Colonic mucosa (tissue), 4 donors: ENCODE data around the gene LRRC63. TPM values are rescaled to one million over a fixed set of nuclear protein-coding genes. Genes with fewer than 3 reads are reported as not detected.

ENCODE experiments used
- DNase-seq: peaks from one replicate; pipeline ENCODE4 v3.0.0-alpha.2; 2020
- H3K27ac ChIP-seq: fragments of 200-600 bp; one replicate; pipeline ENCODE4 v1.8.0; 2021
- H3K27me3 ChIP-seq: fragments of 200-600 bp; one replicate; pipeline ENCODE4 v1.8.0; 2021
- H3K36me3 ChIP-seq: fragments of 200-600 bp; one replicate; pipeline ENCODE4 v1.8.0; 2021
- H3K4me1 ChIP-seq: fragments of 200-600 bp; one replicate; pipeline ENCODE4 v1.8.0; 2021; ENCODE audit warnings: mild to moderate bottlenecking
- H3K4me3 ChIP-seq: fragments of 200-600 bp; one replicate; pipeline ENCODE4 v1.8.0; 2021
- H3K9ac ChIP-seq, 2 donors: one replicate each; pipeline ENCODE4 v1.7.0; 2013; ENCODE audit warnings: control low read depth in 2 of 2, low read depth in 2 of 2, low read length in 2 of 2
- H3K9me3 ChIP-seq: fragments of 200-600 bp; one replicate; pipeline ENCODE4 v1.8.0; 2021
- intact Hi-C: fragments of 100-400 bp; cut with DNase I; formaldehyde crosslinking; loops from one replicate; pipeline ENCODE4 v1.14.1; 2022
- total RNA-seq, 2 donors: library from RNA; stranded (reverse); fragmentation: NEBNext Ultra II Directional in 1 of 2; extraction: Animal tissue kit (Norgen Biotek cat#: 25700) in 1 of 2; gene quantifications; one replicate each; pipeline ENCODE4 v1.2.1, GENCODE V29; 2021
- TF ChIP-seq, protein P1 (sequence below): fragments of 200-600 bp; IDR thresholded peaks from one replicate; pipeline ENCODE4 v1.8.0; 2022; ENCODE audit warnings: antibody characterized with exemption, mild to moderate bottlenecking
- donor health status: healthy.
- donor health status: DM: no; HTN: no; CAD: no.
- donor health status: DM: no; HTN: no; CAD: no.

LRRC63 gene
- total RNA-seq, 2 donors from 2014 or later = not detected

DNA sequence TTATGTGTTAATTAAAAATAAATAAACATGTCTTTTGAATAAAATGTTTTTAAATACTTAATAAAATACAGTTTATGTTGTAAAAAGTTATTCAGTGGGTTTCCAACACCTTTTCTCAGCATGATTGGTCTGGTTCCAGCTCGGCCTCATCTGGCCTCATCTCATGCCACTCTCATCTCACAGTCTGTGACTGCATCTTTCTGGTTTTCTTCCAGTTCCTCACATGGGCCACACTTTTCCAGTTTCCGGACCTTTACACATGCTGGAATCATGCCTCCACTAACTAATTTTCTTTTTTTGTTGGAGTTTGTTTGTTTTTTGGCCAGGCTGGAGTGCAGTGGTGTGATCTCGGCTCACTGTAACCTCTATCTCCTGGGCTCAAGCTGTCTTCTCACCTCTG is 92.8 kb downstream of the LRRC63 start:
- no peaks in the 10 kb centered on the region for H3K4me1 ChIP-seq
- no peak overlapping the region for H3K27ac ChIP-seq
- no peaks in the 10 kb centered on the region for H3K36me3 ChIP-seq
- H3K4me3 ChIP-seq = no peak overlapping the region
- no peaks in the 10 kb centered on the region for H3K9me3 ChIP-seq
- TF ChIP-seq, protein P1, sequence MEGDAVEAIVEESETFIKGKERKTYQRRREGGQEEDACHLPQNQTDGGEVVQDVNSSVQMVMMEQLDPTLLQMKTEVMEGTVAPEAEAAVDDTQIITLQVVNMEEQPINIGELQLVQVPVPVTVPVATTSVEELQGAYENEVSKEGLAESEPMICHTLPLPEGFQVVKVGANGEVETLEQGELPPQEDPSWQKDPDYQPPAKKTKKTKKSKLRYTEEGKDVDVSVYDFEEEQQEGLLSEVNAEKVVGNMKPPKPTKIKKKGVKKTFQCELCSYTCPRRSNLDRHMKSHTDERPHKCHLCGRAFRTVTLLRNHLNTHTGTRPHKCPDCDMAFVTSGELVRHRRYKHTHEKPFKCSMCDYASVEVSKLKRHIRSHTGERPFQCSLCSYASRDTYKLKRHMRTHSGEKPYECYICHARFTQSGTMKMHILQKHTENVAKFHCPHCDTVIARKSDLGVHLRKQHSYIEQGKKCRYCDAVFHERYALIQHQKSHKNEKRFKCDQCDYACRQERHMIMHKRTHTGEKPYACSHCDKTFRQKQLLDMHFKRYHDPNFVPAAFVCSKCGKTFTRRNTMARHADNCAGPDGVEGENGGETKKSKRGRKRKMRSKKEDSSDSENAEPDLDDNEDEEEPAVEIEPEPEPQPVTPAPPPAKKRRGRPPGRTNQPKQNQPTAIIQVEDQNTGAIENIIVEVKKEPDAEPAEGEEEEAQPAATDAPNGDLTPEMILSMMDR = no peak
- intact Hi-C loops = no loop called here
- DNase-seq = no peak
- no peaks in the 10 kb centered on the region for H3K27me3 ChIP-seq
- no peak overlapping the region for H3K9ac ChIP-seq

DNA sequence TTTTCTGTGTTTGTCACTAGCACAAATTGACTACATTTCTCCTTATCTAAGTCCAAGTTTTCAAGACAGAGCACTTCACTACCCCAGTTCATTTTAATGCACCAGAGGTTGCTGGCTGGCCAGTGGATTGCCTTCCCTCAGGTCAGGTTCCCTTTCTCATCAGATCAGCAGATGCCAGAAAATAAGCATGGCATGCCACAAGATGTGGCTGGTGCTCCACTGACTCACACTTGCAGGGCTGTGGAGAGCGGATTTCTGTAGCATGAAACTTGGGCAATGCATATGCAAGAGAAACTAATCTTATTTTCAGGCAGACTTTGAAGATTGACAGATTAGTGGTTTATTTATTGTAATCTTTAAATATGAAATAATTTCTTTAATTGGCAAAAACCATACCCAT is 95.8 kb downstream of the LRRC63 start:
- Histone ChIP-seq H3K4me1 (no peaks in the 10 kb centered on the region), H3K9ac (no peak overlapping the region), H3K27me3 (no peaks in the 10 kb centered on the region)

DNA sequence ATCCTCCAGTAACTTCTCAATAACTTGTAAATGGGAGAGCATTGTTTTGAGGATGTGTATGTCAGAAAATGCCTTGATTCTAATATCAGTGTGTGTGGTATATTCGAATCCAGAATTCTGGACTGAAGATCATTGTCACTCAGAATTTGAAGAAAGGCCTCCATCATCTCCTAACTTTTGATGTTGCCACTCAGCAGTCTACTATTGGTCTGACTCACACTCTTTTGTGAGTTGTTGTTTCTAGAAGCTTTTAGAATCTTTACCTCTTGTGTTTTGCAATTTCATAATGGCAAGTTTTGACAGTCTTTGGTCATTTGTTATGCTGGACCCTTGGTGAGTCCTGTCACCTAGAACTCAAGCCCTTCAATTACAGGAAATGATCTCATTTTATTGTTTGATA is 98.3 kb downstream of the LRRC63 start:
- Histone ChIP-seq H3K27ac (no peak overlapping the region), H3K9ac (no peak overlapping the region), H3K9me3 (no peaks in the 10 kb centered on the region), H3K4me1 (no peaks in the 10 kb centered on the region), H3K4me3 (no peak overlapping the region), H3K36me3 (no peaks in the 10 kb centered on the region), H3K27me3 (no peaks in the 10 kb centered on the region)
- no peak for DNase-seq
- intact Hi-C loops = no loop called here
- TF ChIP-seq, protein P1 = no peak

More for the DNA sequence above, 95.8 kb downstream of the LRRC63 start:
- DNase-seq = no peak
- no peak overlapping the region for H3K4me3 ChIP-seq
- intact Hi-C loops = no loop called here
- H3K9me3 ChIP-seq = no peaks in the 10 kb centered on the region
- H3K36me3 ChIP-seq = no peaks in the 10 kb centered on the region
- H3K27ac ChIP-seq = no peak overlapping the region
- TF ChIP-seq, protein P1 = no peak

DNA sequence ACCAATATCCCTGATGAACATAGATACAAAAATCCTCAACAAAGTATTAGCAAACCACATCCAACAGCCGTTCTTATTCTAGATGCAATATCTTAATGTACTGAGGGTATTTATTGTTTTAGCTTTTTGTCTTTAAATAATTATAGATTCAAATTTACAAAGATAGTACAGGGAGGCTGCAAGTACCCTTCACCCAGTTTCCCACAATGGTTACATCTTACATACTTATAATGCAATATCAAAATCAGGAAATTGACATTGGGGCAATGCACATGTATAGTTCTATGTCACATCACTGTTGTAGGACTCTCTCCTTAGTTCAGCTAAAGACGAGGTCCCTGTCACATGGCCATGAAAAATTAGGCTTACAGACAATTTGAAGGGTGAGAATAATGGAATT is 99.5 kb downstream of the LRRC63 start:
- H3K27me3 ChIP-seq = no peaks in the 10 kb centered on the region
- no peak overlapping the region for H3K4me3 ChIP-seq
- no peak overlapping the region for H3K9ac ChIP-seq
- TF ChIP-seq, protein P1 = no peak
- no peaks in the 10 kb centered on the region for H3K4me1 ChIP-seq
- H3K9me3 ChIP-seq = no peaks in the 10 kb centered on the region
- H3K27ac ChIP-seq = no peak overlapping the region
- no peak for DNase-seq
- intact Hi-C loops = no loop called here
- no peaks in the 10 kb centered on the region for H3K36me3 ChIP-seq

DNA sequence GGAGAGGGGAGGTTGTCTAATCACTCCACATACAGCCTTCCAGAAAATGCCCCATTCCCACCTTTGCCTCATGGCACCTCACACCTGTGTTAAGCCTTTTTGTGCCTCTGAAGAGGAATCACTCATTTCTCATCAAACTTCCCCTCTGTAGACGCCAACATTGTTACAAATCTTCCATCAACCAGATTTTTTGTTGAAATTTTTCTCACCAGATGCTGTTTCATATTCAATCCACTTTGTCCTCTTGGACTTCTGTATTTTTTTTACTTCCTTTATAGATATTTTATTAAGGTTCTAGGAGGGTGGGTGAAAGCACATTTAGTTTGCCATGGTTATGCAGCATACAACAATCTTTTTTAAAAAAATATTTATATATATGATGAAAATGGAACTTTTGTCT is 101.3 kb downstream of the LRRC63 start:
- Histone ChIP-seq H3K9me3 (no peaks in the 10 kb centered on the region), H3K9ac (no peak overlapping the region), H3K27me3 (no peaks in the 10 kb centered on the region), H3K4me3 (no peak overlapping the region), H3K36me3 (no peaks in the 10 kb centered on the region), H3K27ac (no peak overlapping the region), H3K4me1 (no peaks in the 10 kb centered on the region)
- intact Hi-C loops = no loop called here
- TF ChIP-seq, protein P1 = no peak
- DNase-seq = no peak
